Sigmoid colon (tissue), 7 donors: Measurements from ENCODE around the gene CCL15. TPM values are rescaled to one million over a fixed set of nuclear protein-coding genes. Genes with fewer than 3 reads are reported as not detected.
"Not testable (repeated sequence)": the region's sequence is repeated elsewhere in the genome, so short reads cannot be mapped to it uniquely, and the experiment has no call there.

Source experiments
- DNase-seq: peaks from one replicate; pipeline ENCODE4 v3.0.0-alpha.2; 2019
- H3K27ac ChIP-seq, 4 donors: fragments of 200-600 bp; sonication (generic); one replicate each; pipeline ENCODE4 v1.5.1; 2016 to 2019; ENCODE audit warnings: mild to moderate bottlenecking in 1 of 4
- H3K27me3 ChIP-seq, 3 donors: fragments of 200-600 bp; sonication (generic); one replicate each; pipeline ENCODE4 v1.5.1; 2019; ENCODE audit warnings: mild to moderate bottlenecking in 1 of 3
- H3K36me3 ChIP-seq, 4 donors: fragments of 200-600 bp; sonication (generic); one replicate each; pipeline ENCODE4 v1.5.1; 2016 to 2019
- H3K4me1 ChIP-seq, 4 donors: fragments of 200-600 bp; sonication (generic); one replicate each; pipeline ENCODE4 v1.5.1; 2017 to 2019
- H3K4me3 ChIP-seq, 4 donors: fragments of 200-600 bp; sonication (generic); one replicate each; pipeline ENCODE4 v1.5.1; 2017 to 2019; ENCODE audit warnings: mild to moderate bottlenecking in 2 of 4, moderate library complexity in 1 of 4
- H3K9me3 ChIP-seq, 4 donors: fragments of 200-600 bp in 3 of 4; sonication (generic) in 3 of 4; one replicate each; pipeline versions ENCODE4 v1.5.1 to v1.6.1; 2013 to 2019
- CTCF ChIP-seq, 4 experiments: fragments of 450-650 bp in 3 of 4; fragments of 200-600 bp in 1 of 4; IDR thresholded peaks; one replicate each; pipeline ENCODE4 v1.5.1; 2016 to 2019; ENCODE audit warnings: antibody characterized with exemption in 4 of 4, mild to moderate bottlenecking in 3 of 4, moderate library complexity in 2 of 4
- EP300 ChIP-seq, 4 donors: sonication (generic); formaldehyde crosslinking; IDR thresholded peaks; one replicate each; pipeline ENCODE4 v1.6.1; 2017; ENCODE audit warnings: antibody characterized with exemption in 4 of 4
- POLR2A ChIP-seq, 2 donors: fragments of 450-650 bp; IDR thresholded peaks; one replicate each; pipeline ENCODE4 v1.6.1; 2016; ENCODE audit warnings: antibody characterized with exemption in 2 of 2, mild to moderate bottlenecking in 2 of 2, moderate library complexity in 2 of 2
- POLR2AphosphoS5 ChIP-seq, 4 donors: sonication (generic); formaldehyde crosslinking; IDR thresholded peaks; one replicate each; pipeline ENCODE4 v1.6.1; 2017; ENCODE audit warnings: antibody characterized with exemption in 4 of 4
- WGBS, 2 donors: extraction: QIAGEN DNeasy Blood & Tissue Kit; methylation state at CpG; one replicate each; pipeline ENCODE4 v1.1.7; 2013; 5-methylcytosine and 5-hydroxymethylcytosine counted together
- intact Hi-C: fragments of 100-400 bp; cut with DNase I; formaldehyde crosslinking; loops from one replicate; pipeline ENCODE4 v1.15.1; 2023
- polyA plus RNA-seq, 3 donors: library from polyadenylated mRNA; stranded (reverse); fragments of 200-250 nt; gene quantifications; one replicate each; pipeline ENCODE4 v1.2.3, GENCODE V29; 2013
- total RNA-seq, 4 donors: library from RNA; depleted of rRNA; stranded (reverse); fragments of >200 nt; gene quantifications; one replicate each; pipeline ENCODE4 v1.1.0, GENCODE V29; 2016
- donor health status: healthy with polysubstance abuse.
- donor health status: Bipolar disorder and iron deficiency.
- donor health status: healthy.

CCL15 gene
- total and polyA plus RNA-seq, 7 donors: 30.1 to 37.2 (median 33.7) TPM; not detected in 4

DNA sequence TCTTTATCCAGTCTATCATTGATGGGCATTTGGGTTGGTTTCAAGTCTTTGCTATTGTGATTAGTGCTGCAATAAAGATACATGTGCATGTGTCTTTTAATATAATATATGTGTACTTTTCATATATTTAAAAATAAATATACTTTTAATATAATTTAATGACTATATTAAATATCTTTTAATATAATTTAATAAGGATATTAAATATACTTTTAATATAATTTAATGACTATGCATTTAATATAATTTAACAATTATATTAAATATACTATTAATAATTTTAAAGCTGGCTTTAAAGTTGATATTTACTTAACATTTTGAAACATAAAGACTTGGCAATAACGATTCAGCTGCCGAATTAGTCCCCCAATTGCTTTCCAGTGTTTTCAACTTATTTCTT, 15.2 kb upstream of the CCL15 start:
- no peaks in the 10 kb centered on the region for H3K4me1 ChIP-seq
- intact Hi-C loops: no loop called here
- H3K27ac ChIP-seq: no peak overlapping the region
- TF ChIP-seq POLR2A (IDR thresholded peaks at IDR 0.05) (no peak), EP300 (IDR thresholded peaks at IDR 0.05) (no peak), CTCF (IDR thresholded peaks at IDR 0.05) (no peak), POLR2AphosphoS5 (IDR thresholded peaks at IDR 0.05) (no peak)
- H3K9me3 ChIP-seq: peaks cover 0 to 6% (median 4%) of the 10 kb centered on the region in 4 donors
- H3K27me3 ChIP-seq: no peaks in the 10 kb centered on the region
- no peak for DNase-seq
- WGBS, 2 donors: 94 to 96% methylated on average over 2 of the region's 2 CpGs
- H3K36me3 ChIP-seq: no peaks in the 10 kb centered on the region
- H3K4me3 ChIP-seq: no peak overlapping the region

GRCh38 chr17:36015895-36016294, 14.5 kb upstream of the CCL15 start:
- H3K27ac ChIP-seq, H3K4me1 ChIP-seq, H3K4me3 ChIP-seq, H3K27me3 ChIP-seq, DNase-seq, H3K9me3 ChIP-seq, intact Hi-C loops, H3K36me3 ChIP-seq: not testable (repeated sequence)
- WGBS, 2 donors: 96 to 97% methylated on average over 4 of the region's 4 CpGs

DNA sequence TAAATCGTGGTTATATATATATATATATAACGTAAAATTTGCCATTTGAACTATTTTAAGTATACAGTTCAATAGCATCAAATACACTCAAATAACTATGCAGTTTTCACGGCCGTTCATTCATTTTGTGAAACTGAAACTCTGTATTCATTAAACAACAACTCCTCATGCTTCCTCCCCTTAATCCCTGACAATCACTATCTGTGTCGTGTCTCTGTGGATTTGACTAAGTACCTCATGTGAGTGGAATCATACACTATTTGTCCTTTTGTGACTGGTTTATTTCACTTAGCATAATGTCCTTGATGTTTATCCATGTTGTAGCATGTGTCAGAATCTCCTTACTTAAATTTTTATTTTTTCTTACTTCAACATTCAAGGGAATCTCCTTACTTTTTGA, 13.6 kb upstream of the CCL15 start:
- TF ChIP-seq POLR2A (IDR thresholded peaks at IDR 0.05) (no peak), POLR2AphosphoS5 (IDR thresholded peaks at IDR 0.05) (no peak), CTCF (IDR thresholded peaks at IDR 0.05) (no peak), EP300 (IDR thresholded peaks at IDR 0.05) (no peak)
- intact Hi-C loops: no loop called here
- Histone ChIP-seq H3K27me3 (no peaks in the 10 kb centered on the region), H3K9me3 (peaks cover 0 to 6% (median 4%) of the 10 kb centered on the region in 4 donors), H3K4me3 (no peak overlapping the region), H3K27ac (no peak overlapping the region), H3K36me3 (no peaks in the 10 kb centered on the region), H3K4me1 (no peaks in the 10 kb centered on the region)
- DNase-seq: no peak
- 76 to 86% methylated on average over 5 of the region's 5 CpGs for WGBS, 2 donors

DNA sequence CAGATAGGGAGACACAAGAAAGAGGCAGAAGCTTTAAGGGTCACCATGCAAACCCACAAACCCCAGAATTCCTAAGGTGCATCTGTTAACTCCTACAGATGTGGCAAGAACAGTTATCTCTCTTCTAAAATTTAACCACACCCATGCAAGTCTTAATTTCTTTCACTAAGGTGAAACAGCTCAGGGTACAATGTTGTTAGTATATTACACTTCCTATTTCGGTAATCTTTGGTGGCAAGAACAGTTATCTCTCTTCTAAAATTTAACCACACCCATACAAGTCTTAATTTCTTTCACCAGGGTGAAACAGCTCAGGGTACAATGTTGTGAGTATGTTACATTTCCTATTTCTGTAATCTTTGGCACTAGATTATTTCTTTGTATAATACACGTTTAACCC, 9.8 kb upstream of the CCL15 start:
- Histone ChIP-seq H3K4me3 (no peak overlapping the region), H3K27ac (no peak overlapping the region), H3K9me3 (peaks cover 0 to 14% (median 7%) of the 10 kb centered on the region in 4 donors), H3K27me3 (no peaks in the 10 kb centered on the region), H3K4me1 (no peaks in the 10 kb centered on the region), H3K36me3 (no peaks in the 10 kb centered on the region)
- DNase-seq: no peak
- 80 to 86% methylated on average over 2 of the region's 2 CpGs for WGBS, 2 donors
- TF ChIP-seq EP300 (IDR thresholded peaks at IDR 0.05) (no peak), CTCF (IDR thresholded peaks at IDR 0.05) (no peak), POLR2AphosphoS5 (IDR thresholded peaks at IDR 0.05) (no peak), POLR2A (IDR thresholded peaks at IDR 0.05) (no peak)
- intact Hi-C loops: no loop called here

GRCh38 chr17:36008998-36009665, 7.8 kb upstream of the CCL15 start:
- TF ChIP-seq EP300 (IDR thresholded peaks at IDR 0.05) (no peak), POLR2A (IDR thresholded peaks at IDR 0.05) (no peak), CTCF (IDR thresholded peaks at IDR 0.05) (no peak), POLR2AphosphoS5 (IDR thresholded peaks at IDR 0.05) (no peak)
- no peaks in the 10 kb centered on the region for H3K4me1 ChIP-seq
- DNase-seq: no peak
- intact Hi-C loops: no loop called here
- peaks cover 0 to 7% (median 0%) of the 10 kb centered on the region in 3 donors for H3K27me3 ChIP-seq
- WGBS, 2 donors: 87 to 91% methylated on average over 14 of the region's 14 CpGs
- no peak overlapping the region for H3K4me3 ChIP-seq
- peaks cover 0 to 14% (median 7%) of the 10 kb centered on the region in 4 donors for H3K9me3 ChIP-seq
- no peak overlapping the region for H3K27ac ChIP-seq
- no peaks in the 10 kb centered on the region for H3K36me3 ChIP-seq
